ENCODE data around the gene ZNF277.
A peak's percentile ranks its signal among the peaks of the same experiment; 100 is the strongest.

ZNF277 gene

GRCh38 chr7:112206238-112206990 is at the start of gene ZNF277, which contains the start of gene DOCK4:
ZNF277 (plus strand) TSS chr7:112206695; CDS start chr7:112206717, 22 bp downstream.
DOCK4 (minus strand) TSS chr7:112206399; CDS start chr7:112206138, 261 bp downstream.
- DNase-seq (ENCODE audit: low read depth in 1 of 2, low spot score in 1 of 2), result peak; percentile 99

GRCh38 chr7:112157072-112157471 is 49.4 kb upstream of the ZNF277 start:
- DNase-seq (ENCODE audit: low read depth in 1 of 2, low spot score in 1 of 2), result no peak

- DNase-seq (ENCODE audit: low read depth in 1 of 2, low spot score in 1 of 2), result no peak
Measured at GRCh38 chr7:112159351-112159750, 47.1 kb upstream of the ZNF277 start.

- no peak for DNase-seq (ENCODE audit: low read depth in 1 of 2, low spot score in 1 of 2)
Measured at GRCh38 chr7:112160130-112160770, 46.2 kb upstream of the ZNF277 start.

- no peak for DNase-seq (ENCODE audit: low read depth in 1 of 2, low spot score in 1 of 2)
Measured at GRCh38 chr7:112160771-112161150, 45.7 kb upstream of the ZNF277 start.

GRCh38 chr7:112161253-112162141 is 45.0 kb upstream of the ZNF277 start:
- DNase-seq (ENCODE audit: low read depth in 1 of 2, low spot score in 1 of 2), result no peak

- DNase-seq (ENCODE audit: low read depth in 1 of 2, low spot score in 1 of 2), result no peak
Measured at GRCh38 chr7:112162142-112162766, 44.2 kb upstream of the ZNF277 start.

GRCh38 chr7:112162784-112163506 is 43.5 kb upstream of the ZNF277 start:
- no peak for DNase-seq (ENCODE audit: low read depth in 1 of 2, low spot score in 1 of 2)

GRCh38 chr7:112167147-112167546 is 39.3 kb upstream of the ZNF277 start:
- no peak for DNase-seq (ENCODE audit: low read depth in 1 of 2, low spot score in 1 of 2)

GRCh38 chr7:112168915-112169314 is 37.6 kb upstream of the ZNF277 start:
- DNase-seq (ENCODE audit: low read depth in 1 of 2, low spot score in 1 of 2), result no peak

GRCh38 chr7:112171673-112172072 is 34.8 kb upstream of the ZNF277 start:
- no peak for DNase-seq (ENCODE audit: low read depth in 1 of 2, low spot score in 1 of 2)

- no peak for DNase-seq (ENCODE audit: low read depth in 1 of 2, low spot score in 1 of 2)
Measured at GRCh38 chr7:112172870-112173567, 33.5 kb upstream of the ZNF277 start.

GRCh38 chr7:112173568-112173905 is 33.0 kb upstream of the ZNF277 start:
- DNase-seq (ENCODE audit: low read depth in 1 of 2, low spot score in 1 of 2), result no peak

- no peak for DNase-seq (ENCODE audit: low read depth in 1 of 2, low spot score in 1 of 2)
Measured at GRCh38 chr7:112174192-112174591, 32.3 kb upstream of the ZNF277 start.

- DNase-seq (ENCODE audit: low read depth in 1 of 2, low spot score in 1 of 2), result no peak
Measured at GRCh38 chr7:112176241-112176640, 30.3 kb upstream of the ZNF277 start.

- no peak for DNase-seq (ENCODE audit: low read depth in 1 of 2, low spot score in 1 of 2)
Measured at GRCh38 chr7:112176693-112177415, 29.6 kb upstream of the ZNF277 start.

- DNase-seq (ENCODE audit: low read depth in 1 of 2, low spot score in 1 of 2), result no peak
Measured at GRCh38 chr7:112180223-112180622, 26.3 kb upstream of the ZNF277 start.

- DNase-seq (ENCODE audit: low read depth in 1 of 2, low spot score in 1 of 2), result no peak
Measured at GRCh38 chr7:112182749-112183148, 23.7 kb upstream of the ZNF277 start.

- DNase-seq (ENCODE audit: low read depth in 1 of 2, low spot score in 1 of 2), result no peak
Measured at GRCh38 chr7:112183266-112183665, 23.2 kb upstream of the ZNF277 start.
